Fibroblast of upper back skin (primary cell): ENCODE measurements around the gene PCDH9.
"Not testable (repeated sequence)": the region's sequence is repeated elsewhere in the genome, so short reads cannot be mapped to it uniquely, and the experiment has no call there.

ENCODE experiments used
- DNase-seq: peaks from one replicate; pipeline ENCODE4 v3.0.0-alpha.2; 2013

The PCDH9 gene

GRCh38 chr13:66895320-66895719, 334.8 kb downstream of the PCDH9 start:
- no peak for DNase-seq

DNA sequence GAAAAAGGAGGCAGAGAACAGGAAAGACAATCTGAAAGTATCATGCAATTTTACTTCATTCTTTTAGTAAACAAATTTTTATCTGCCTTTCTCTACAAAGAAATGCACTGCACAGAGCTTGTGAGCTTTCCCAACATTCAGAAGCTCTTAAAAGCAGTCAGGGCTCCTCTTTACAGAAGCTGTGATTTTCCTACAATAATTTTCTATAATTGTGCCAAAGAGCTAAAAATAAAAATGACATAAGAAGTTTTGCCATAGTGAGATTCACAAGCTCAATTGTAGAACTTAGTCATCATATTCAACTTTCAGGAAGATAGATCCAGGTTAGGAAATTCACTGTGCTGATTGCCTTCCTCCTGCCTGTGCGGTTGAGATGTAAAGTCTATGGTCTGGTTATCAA, 341.4 kb downstream of the PCDH9 start:
- DNase-seq = peak; percentile 2

- peak; percentile 47 for DNase-seq
Measured at GRCh38 chr13:66887088-66887487, 343.0 kb downstream of the PCDH9 start.

- no peak for DNase-seq
Measured at GRCh38 chr13:66886264-66886663, 343.9 kb downstream of the PCDH9 start.

DNA sequence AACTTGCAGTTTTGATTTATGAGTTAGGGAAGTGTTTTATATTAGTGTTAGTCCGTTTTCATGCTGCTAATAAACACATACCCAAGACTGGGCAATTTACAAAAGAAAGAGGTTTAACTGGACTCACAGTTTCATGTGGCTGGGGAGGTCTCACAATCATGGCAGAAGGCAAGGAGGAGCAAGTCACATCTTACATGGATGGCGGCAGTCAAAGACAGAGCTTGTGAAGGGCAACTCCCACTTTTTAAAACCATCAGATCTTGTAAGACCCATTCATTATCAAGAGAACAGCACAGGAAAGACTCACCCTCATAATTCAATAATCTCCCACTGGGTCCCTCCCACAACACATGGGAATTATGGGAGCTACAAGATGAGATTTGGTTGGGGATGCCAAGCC, 349.0 kb downstream of the PCDH9 start:
- DNase-seq = not testable (repeated sequence)

GRCh38 chr13:66879988-66880387, 350.1 kb downstream of the PCDH9 start:
- no peak for DNase-seq

GRCh38 chr13:66875264-66875663, 354.9 kb downstream of the PCDH9 start:
- DNase-seq = no peak

DNA sequence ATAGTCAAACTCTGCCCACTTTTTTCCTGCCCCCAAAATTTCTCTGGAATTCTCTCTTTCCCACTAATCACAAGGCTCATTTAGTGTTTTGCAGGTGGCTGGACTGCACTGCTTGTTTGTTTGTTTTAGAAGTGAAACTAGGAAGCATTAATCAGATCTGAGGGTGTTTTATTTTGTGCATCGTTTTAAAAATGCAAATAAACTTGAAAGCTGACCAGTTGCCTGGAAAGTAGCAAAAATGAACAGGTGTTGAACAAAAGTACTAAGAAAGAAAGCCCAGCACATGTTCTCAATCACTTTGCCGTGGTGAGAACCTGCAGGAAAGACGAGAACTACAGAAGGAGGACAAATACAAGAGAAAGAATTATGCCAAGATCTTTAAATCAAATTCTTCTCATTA, 365.5 kb downstream of the PCDH9 start:
- no peak for DNase-seq

- DNase-seq = no peak
Measured at GRCh38 chr13:66860878-66861417, 369.2 kb downstream of the PCDH9 start.

DNA sequence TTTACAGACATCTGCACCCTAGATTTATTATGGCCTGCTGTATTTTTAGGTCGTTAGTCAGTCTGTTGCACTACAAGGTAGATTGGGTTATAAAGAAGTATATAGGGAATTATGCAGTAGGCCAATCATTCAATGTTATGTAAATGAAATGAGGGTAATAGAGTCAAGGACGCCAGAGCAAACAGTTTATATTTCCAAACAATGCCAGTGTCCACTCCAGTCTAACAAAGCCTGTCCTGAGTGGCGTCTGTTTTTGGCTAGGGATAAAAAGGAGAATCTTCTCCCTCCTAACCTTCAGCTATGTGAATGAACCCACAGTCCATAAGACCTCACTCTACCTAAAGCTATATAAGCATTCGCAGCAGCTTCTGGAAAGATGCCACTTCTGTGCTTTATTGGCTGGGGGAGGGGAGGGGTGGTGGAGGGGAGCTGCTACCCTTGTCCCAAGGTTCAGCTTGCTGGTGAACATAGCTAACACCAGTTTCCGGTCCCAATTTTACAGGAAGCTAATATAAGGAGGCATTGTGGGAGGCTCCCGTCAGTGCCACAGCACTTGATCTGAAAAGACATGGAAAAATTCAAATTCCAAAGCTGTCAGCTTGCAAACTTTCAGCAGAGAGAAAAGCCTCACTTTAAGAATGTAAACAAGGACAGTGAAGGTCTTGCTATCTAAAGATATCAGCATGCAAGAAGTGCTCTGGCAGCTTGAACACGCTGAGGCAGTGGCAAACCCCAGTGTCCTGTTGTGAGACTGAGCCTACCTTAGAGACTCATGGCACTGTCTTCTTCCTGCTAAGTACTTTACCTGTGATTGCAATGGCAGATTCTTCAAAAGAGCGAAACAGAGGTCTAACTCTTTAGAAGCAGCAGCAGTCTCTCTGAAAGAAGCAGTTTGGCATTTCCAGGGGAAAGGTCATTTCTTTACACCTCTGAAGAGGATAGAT, 369.9 kb downstream of the PCDH9 start:
- no peak for DNase-seq

DNA sequence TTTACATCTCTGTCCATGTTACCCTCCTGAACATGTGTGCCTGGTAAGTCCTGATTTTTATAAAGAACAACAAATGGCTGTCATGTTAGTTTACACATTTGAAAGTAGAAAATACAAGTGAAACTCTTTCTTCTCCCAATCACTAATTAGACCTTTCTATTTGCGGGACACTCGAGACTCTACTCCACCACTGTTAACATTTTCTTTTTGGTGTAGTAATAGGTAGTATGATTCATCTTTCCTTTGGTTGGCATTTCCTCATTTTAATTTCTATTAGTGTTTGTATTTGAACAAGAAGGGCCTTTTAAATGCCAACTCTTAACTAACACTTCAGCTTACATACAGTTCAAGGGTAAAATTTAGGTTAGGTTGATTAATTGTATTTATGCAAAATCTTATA, 371.1 kb downstream of the PCDH9 start:
- DNase-seq = no peak

DNA sequence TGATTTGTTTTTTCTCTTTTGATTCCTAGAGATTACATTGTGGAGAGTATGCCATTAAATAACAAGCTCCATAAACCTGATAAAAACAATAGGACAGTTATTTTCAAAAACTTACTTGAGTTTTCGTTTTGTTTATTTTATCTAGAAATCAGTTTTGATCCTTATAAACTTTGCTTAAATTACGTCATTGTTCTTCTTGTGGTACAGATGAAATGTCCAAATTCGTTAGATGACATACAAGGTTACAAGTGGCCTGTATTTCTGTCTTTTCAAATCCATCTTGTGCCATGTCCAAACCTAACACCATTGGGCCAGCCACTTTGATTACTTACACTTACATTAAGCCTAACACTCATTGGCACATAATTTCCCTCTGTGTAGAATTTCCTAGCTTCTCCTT, 372.0 kb downstream of the PCDH9 start:
- DNase-seq = no peak

GRCh38 chr13:66855131-66855530, 375.0 kb downstream of the PCDH9 start:
- peak; percentile 4 for DNase-seq

DNA sequence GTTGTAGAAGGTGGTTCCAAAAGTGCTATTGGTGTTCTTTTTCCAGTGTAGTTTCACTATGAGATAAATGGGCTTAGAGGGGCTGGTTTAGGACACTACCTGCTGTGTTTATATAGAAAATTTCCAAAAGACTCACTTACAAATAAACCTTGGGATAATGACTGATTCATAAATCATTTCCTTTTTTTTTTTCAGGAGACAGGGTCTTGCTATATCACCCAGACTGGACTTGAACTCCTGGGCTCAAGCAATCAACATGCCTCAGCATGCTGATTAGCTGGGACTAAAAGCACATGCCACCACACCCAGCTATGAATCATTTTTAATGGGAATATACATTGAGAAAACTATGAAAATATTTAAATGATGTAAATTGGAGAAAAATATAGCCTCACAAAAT, 376.6 kb downstream of the PCDH9 start:
- DNase-seq = no peak

DNA sequence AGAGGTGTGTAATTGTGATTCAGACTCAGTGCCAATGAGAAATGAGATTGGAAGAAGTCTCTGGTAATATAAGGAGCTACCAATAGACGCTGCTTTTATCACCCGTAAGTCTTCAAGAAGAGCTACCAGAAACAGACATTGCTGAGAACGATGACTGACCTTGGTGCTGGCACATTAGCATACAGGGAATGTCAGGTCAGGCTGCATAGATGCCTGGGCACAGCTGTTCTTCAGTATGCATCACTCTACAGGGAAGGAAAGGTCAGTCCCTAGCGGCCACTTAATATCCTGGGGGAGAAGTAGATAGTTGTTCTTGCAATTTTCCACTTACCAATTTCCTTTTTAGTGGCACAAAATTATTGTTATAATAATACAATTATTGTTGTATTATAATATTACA, 380.4 kb downstream of the PCDH9 start:
- no peak for DNase-seq

DNA sequence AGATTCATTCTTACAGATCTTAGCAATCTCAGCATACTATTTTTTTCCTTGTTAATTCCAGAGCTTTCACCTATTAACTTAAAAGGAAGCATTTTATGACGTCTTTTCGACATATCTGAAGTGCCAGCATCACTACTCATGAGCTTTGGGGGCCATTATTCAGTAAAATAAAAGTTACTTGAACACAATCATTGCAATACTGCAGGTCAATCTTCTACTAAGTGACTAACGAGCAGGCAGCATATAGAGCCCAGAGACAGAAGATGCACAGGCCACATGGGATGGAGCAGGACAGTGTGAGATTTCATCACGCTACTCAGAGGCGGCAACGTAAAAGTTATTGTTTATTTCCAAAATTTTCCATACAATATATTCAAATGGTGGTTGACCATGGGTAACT, 382.6 kb downstream of the PCDH9 start:
- DNase-seq = no peak

GRCh38 chr13:66845393-66845792, 384.7 kb downstream of the PCDH9 start:
- DNase-seq = no peak

GRCh38 chr13:66844933-66845332, 385.2 kb downstream of the PCDH9 start:
- DNase-seq = no peak

DNA sequence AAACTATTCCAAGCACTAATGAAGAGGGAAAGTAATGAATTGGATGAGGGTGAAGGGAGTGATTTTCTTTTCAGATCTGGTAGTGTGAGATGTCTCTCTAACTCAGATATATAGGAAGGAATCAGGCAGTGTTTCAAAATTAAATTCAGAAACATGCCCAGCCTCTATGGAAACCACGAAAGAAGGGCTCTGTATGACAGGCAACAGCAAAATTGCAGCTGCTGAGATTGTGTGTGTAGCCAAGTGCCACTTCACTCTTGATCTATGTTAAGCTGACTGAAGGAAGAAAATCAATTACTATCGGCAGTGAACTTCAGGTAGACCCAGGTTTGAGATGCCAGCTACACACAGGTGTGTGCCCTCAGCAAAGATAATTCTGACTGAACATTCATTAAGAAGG, 387.4 kb downstream of the PCDH9 start:
- DNase-seq = no peak

- DNase-seq = no peak
Measured at GRCh38 chr13:66840621-66841020, 389.5 kb downstream of the PCDH9 start.

- no peak for DNase-seq
Measured at GRCh38 chr13:66837246-66837645, 392.9 kb downstream of the PCDH9 start.

GRCh38 chr13:66835040-66835628, 395.0 kb downstream of the PCDH9 start:
- DNase-seq = peak; percentile 39

- no peak for DNase-seq
Measured at GRCh38 chr13:66830940-66831716, 399.0 kb downstream of the PCDH9 start.
